Cardiac fibroblast (primary cell): Measurements from ENCODE around the gene CACNB4.

Source experiments
- DNase-seq, 2 donors: peaks; one replicate each; pipeline versions ENCODE4 v3.0.0 to v3.0.0-alpha.2; 2010; ENCODE audit warnings: low read depth in 2 of 2
- H3K4me3 ChIP-seq, 2 donors: replicated peaks in 1 of 2; 1 replicate in 1 of 2; 2 replicates in 1 of 2; pipeline ENCODE4 v1.5.1; 2011; ENCODE audit warnings: low read depth in 2 of 2, low read length in 2 of 2, mild to moderate bottlenecking in 2 of 2, moderate library complexity in 1 of 2
- CTCF ChIP-seq: IDR thresholded peaks from one replicate; pipeline ENCODE4 v1.5.1; 2011; ENCODE audit warnings: low read depth, mild to moderate bottlenecking, low read length, inconsistent platforms

CACNB4 gene

GRCh38 chr2:152099367-152100050, 665 bp upstream of the CACNB4 start:
- no peak for TF ChIP-seq CTCF
- peak overlapping the region; percentile 44 to 53 for H3K4me3 ChIP-seq
- peak; percentile 7 to 15 for DNase-seq

GRCh38 chr2:152097801-152098495, 896 bp downstream of the CACNB4 start:
- peak; percentile 13 to 21 for DNase-seq
- H3K4me3 ChIP-seq: peak overlapping the region; percentile 26 to 53
- TF ChIP-seq CTCF: no peak

DNA sequence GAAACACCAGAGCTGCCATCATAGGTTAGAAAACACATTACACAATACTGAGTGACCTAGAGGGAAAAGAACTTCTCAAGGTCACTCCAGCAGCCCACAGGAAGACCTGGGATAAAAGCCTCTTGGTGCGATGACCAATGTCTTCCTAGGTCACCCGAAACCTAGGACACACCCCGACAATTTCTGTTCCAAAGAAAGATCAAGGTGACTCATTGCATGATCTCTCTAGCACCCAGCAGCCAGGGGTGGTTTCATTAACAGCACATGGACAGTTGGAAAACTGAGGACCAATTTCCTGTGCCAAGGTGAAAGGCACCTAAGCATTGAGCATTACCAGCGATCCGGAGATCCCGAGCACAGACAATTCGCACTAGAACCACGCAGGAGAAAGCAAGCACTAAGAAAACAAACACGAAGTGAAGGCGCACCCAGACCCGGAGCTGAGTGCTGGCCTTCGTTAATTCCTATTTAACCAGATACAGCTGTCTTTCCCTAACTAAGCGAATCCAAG, 1.5 kb downstream of the CACNB4 start:
- peak overlapping the region; percentile 26 to 53 for H3K4me3 ChIP-seq
- DNase-seq: peak; percentile 4 to 21
- TF ChIP-seq CTCF: no peak

DNA sequence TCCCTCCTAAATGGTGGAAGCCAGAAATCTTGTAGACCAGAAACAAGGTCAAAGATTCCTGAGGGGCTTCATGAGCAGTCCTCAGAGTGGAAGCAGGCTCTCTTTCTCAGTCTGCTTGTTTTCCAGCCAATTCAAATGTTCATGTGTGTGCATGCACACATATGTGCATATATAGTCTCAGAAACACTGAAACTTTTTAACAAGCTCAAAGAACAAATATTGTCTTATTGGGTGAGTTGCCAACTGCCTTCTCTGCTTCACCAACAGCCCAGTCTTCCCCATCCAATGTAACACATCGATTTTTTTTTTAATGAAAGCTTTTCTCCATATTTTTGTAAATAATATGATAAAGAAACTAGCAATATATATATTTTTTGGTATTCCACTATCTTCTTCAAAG, 3.7 kb downstream of the CACNB4 start:
- H3K4me3 ChIP-seq: no peak overlapping the region
- no peak for DNase-seq
- no peak for TF ChIP-seq CTCF

- no peak overlapping the region for H3K4me3 ChIP-seq
- no peak for DNase-seq
- TF ChIP-seq CTCF: no peak
Measured at GRCh38 chr2:152094014-152094413, 4.8 kb downstream of the CACNB4 start.

- no peak for TF ChIP-seq CTCF
- DNase-seq: no peak
- no peak overlapping the region for H3K4me3 ChIP-seq
Measured at GRCh38 chr2:152093464-152093863, 5.4 kb downstream of the CACNB4 start.
